Ovary (tissue), 3 donors: ENCODE results near the gene LSS.

Experiments used
- CTCF ChIP-seq, 3 donors: fragments of 450-650 bp in 2 of 3; fragments of 200-600 bp in 1 of 3; IDR thresholded peaks; one replicate each; pipeline versions ENCODE4 v1.5.1 to v1.8.0; 2016 to 2022; ENCODE audit warnings: antibody characterized with exemption in 3 of 3, mild to moderate bottlenecking in 1 of 3
- EP300 ChIP-seq: sonication (generic); formaldehyde crosslinking; IDR thresholded peaks from one replicate; pipeline ENCODE4 v1.6.1; 2017; ENCODE audit warnings: antibody characterized with exemption
- donor health status: DM: no; HTN: no; CAD: no.

GRCh38 chr21:46253610-46254124, 25.1 kb upstream of the LSS start:
- no peak for TF ChIP-seq EP300
- no peak for TF ChIP-seq CTCF (IDR thresholded peaks at IDR 0.05)
